ENCODE measurements around the gene LINC01488.

Gene LINC01488

DNA sequence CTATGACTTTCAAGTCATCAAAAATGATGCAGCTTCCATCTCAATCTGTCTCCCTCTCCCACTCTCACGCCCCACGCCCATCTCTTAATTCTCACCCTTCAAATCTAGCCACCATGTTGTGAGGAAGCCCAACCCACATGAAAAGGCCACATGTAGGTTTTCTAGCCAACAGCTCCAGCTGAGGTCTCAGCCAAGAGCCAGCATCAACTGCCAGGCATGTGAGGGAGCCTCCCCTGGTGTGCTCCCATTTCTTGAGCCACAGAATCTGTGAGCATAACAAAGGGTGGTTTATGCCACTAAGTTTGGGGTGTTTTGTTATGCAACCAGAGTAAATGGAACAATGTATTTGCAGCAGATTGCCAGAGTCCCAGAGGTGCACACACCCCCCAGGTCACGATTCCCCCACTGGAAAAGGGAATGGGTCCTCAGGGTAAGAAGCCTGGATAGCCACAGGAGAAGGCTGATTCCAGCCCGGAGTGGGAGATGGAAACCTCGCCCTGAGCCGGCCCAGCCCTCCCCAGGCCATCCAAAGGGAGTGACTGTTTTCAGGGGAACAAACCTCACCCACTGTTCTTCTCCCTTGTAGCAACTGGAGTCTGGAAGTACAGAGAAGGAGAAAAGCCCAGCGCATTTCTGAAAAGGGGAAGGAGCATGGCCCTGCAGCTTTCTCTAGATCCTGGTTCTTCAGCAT is 20.0 kb upstream of the LINC01488 start:
- H3K36me3 ChIP-seq, result no peaks in the 10 kb centered on the region
- no peaks in the 10 kb centered on the region for H3K4me1 ChIP-seq
- H3K27me3 ChIP-seq, result no peaks in the 10 kb centered on the region
- DNase-seq, result no peak
- TF ChIP-seq CTCF (IDR thresholded peaks at IDR 0.05; ENCODE audit: low read depth, low read length), result no peak
- no peak overlapping the region for H3K4me3 ChIP-seq (ENCODE audit: low read depth, low read length)
- H3K9me3 ChIP-seq, result no peaks in the 10 kb centered on the region

DNA sequence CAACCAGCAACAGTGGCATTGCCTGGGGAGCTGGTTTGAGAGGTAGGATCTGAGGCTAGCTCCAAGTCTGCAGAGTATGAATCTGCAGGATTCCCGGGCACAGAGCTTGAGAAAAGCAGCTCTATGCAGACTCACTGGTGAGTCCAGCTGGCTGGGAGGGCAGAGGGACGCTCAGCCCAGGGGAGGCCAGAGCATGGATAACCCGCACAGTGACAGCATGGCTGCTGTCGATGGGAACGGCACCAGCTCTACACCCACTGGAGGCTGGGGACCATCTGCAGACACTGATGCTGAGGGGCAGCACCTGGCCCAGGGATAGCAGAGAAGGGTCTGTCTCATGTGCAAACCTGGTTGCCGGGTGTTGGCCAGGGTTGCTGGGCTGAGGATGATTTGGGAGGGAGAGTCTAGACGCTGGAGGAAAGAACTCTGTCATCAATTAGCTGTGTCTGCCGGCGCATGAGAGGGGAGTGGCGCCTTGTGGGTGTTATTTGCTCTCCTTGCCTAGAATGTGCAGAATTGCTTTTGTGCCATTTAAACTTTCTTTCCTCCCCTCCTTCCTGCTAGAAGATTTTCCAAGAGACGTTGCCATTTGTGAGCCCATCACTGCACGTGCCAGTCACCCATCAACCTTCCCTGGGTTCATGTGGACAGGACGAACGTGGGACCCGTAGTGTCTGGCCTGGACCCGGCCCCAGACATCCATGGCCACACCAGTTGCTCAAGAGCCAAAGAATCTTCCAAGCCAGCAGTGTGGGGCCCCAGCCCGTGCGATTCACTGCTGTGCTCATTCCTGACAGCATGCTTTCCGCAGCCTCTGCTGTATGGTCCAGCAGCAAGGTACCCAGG is 19.1 kb upstream of the LINC01488 start:
- no peak for DNase-seq
- no peaks in the 10 kb centered on the region for H3K9me3 ChIP-seq
- H3K4me1 ChIP-seq, result no peaks in the 10 kb centered on the region
- H3K36me3 ChIP-seq, result no peaks in the 10 kb centered on the region
- H3K4me3 ChIP-seq (ENCODE audit: low read depth, low read length), result no peak overlapping the region
- no peaks in the 10 kb centered on the region for H3K27me3 ChIP-seq
- no peak for TF ChIP-seq CTCF (IDR thresholded peaks at IDR 0.05; ENCODE audit: low read depth, low read length)

- peak; percentile 58 for DNase-seq
- Histone ChIP-seq H3K9me3 (no peaks in the 10 kb centered on the region), H3K36me3 (no peaks in the 10 kb centered on the region), H3K4me1 (no peaks in the 10 kb centered on the region), H3K27me3 (no peaks in the 10 kb centered on the region), H3K4me3 (ENCODE audit: low read depth, low read length) (no peak overlapping the region)
- no peak for TF ChIP-seq CTCF (IDR thresholded peaks at IDR 0.05; ENCODE audit: low read depth, low read length)
These were observed 18.1 kb upstream of the LINC01488 start for GRCh38 chr11:69463181-69463994.

DNA sequence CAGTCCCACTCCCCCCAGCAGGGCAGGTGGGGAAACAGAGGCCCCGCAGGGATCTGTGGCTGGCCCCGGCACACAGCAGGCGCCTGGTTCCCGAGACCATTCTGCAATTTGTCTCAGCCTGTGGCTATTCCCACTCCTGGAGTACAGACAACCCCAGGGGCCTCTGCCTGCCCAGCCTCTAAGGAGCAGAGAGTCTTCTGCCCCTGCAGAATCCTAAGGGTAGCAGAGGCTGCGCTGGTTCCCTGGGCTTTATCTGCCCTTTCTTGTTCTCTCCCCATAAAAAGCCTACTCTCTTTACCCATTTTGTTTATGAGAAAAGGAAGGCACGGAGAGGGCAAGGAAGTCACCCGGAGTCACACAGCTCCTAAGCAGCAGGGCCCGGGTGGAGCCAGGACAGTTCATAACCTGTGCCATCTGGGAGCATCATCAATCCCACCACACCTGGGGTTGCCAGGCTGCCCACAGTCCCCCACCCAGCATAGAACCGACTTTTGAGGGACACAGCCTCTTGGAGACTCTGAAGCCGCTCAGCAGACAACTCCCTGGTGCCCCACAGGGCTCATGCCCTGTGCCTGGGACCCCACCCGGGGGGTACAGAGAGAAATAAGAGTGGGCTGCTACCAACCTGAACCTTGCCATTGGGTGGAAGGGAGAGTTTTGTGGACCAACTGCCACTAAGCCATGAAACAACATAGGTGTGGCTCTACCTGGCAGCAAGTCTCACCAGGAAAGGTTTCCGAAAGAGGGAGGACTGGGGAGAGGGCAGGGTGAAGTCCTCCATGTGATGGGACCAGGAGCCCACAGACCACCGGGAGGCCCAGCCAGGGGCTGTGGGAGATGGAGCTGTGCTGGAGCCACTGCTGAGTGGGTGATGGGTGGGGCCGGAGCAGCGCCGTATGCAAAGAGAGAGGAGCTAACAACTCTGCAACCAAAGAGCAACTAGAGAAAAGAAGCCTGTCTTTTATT is 17.2 kb upstream of the LINC01488 start:
- DNase-seq, result no peak
- no peak overlapping the region for H3K4me3 ChIP-seq (ENCODE audit: low read depth, low read length)
- no peaks in the 10 kb centered on the region for H3K9me3 ChIP-seq
- TF ChIP-seq CTCF (IDR thresholded peaks at IDR 0.05; ENCODE audit: low read depth, low read length), result no peak
- H3K4me1 ChIP-seq, result no peaks in the 10 kb centered on the region
- no peaks in the 10 kb centered on the region for H3K36me3 ChIP-seq
- no peaks in the 10 kb centered on the region for H3K27me3 ChIP-seq

DNA sequence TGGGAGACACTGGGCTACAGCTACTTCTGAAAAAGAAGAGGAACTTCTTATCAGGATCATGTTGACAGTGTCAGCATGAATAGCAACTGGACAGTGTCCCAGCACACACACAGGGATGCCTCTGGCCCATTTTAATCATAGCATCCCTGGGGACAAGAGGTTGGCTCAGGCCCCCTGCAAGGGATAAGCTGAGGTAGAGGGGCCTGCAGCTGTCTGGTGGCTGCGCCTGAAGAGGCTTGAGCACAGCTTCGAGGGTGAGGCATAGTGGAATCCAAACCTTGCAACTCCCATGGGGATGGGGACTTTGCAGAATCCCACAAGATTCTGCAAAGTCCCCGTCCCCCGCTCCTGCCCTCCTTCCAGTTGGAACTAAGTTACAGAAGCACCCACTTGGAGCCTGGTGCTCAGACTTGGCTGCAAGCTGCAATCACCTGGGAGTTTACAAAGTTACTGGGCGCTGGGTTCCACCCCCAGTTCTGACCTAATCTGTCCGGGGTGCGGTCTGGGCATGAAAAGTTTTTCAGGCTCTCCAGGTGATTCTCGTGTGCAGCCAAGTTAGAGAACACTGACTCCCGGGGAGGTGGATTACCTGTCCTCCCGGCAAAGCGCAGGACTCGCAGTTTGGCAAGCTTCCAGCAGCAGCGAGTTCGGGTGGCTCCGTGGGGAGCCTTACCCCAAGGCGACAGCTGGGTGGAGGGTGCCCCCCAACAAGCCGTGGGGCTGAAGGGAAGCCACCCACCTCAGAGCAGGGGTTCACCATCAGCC is 16.0 kb upstream of the LINC01488 start:
- H3K9me3 ChIP-seq, result no peaks in the 10 kb centered on the region
- no peak overlapping the region for H3K4me3 ChIP-seq (ENCODE audit: low read depth, low read length)
- TF ChIP-seq CTCF (IDR thresholded peaks at IDR 0.05; ENCODE audit: low read depth, low read length), result no peak
- no peaks in the 10 kb centered on the region for H3K27me3 ChIP-seq
- H3K4me1 ChIP-seq, result no peaks in the 10 kb centered on the region
- H3K36me3 ChIP-seq, result no peaks in the 10 kb centered on the region
- DNase-seq, result peak; percentile 51
